GM10248 (cell line): Measurements from ENCODE around the gene IVD.

Source experiments
- CTCF ChIA-PET: fragments of 300-600 bp; sonication (Branson Sonifier 250); formaldehyde crosslinking; extraction: SDS; loops from one replicate; lab custom pipeline; 2021; ENCODE audit warnings: antibody characterized with exemption; lab: Yijun Ruan, JAX
- POLR2A ChIA-PET: fragments of 350-650 bp; sonication (Branson Sonifier 250); formaldehyde crosslinking; extraction: SDS; loops from one replicate; lab custom pipeline; 2020; ENCODE audit warnings: antibody characterized with exemption; lab: Yijun Ruan, JAX
- DNase-seq: peaks from one replicate; pipeline ENCODE4 v3.0.0; 2012; ENCODE audit errors: extremely low spot score
- CTCF ChIP-seq: IDR thresholded peaks from 2 replicates; pipeline ENCODE4 v1.5.1; 2012; ENCODE audit warnings: mild to moderate bottlenecking, low read depth; ENCODE audit errors: extremely low read depth, missing control alignments, control extremely low read depth

The IVD gene

GRCh38 chr15:40435023-40435709 is 29.6 kb downstream of the IVD start:
- DNase-seq = no peak
- CTCF ChIA-PET = interaction anchor here (0.7 to 2.0 kb wide), 7 partner anchors 13 to 156 kb away, joined by 3 to 12 read pairs (median 4); no protein-coding TSS in a partner anchor
- POLR2A ChIA-PET = no interaction called here
- TF ChIP-seq CTCF = no peak

GRCh38 chr15:40435710-40436089 is 30.1 kb downstream of the IVD start:
- ChIA-PET CTCF (interaction anchor here (0.7 to 2.0 kb wide), 6 partner anchors 14 to 156 kb away, joined by 3 to 12 read pairs (median 4); no protein-coding TSS in a partner anchor), POLR2A (no interaction called here)
- no peak for TF ChIP-seq CTCF
- no peak for DNase-seq

GRCh38 chr15:40436116-40436891 is 30.7 kb downstream of the IVD start:
- no peak for TF ChIP-seq CTCF
- POLR2A ChIA-PET = no interaction called here
- CTCF ChIA-PET = interaction anchor here (0.7 to 2.0 kb wide), 5 partner anchors 14 to 157 kb away, joined by 3 to 12 read pairs (median 5); no protein-coding TSS in a partner anchor
- no peak for DNase-seq

GRCh38 chr15:40436892-40437751 is 31.5 kb downstream of the IVD start:
- CTCF ChIA-PET = interaction anchor here (1.1 to 1.4 kb wide), 2 partner anchors 14 to 68 kb away, joined by 3 read pairs; no protein-coding TSS in a partner anchor

GRCh38 chr15:40437752-40438687 is 32.4 kb downstream of the IVD start:
- ChIA-PET POLR2A (no interaction called here), CTCF (interaction anchor here (1.1 to 4.0 kb wide), 3 partner anchors 15 to 100 kb away, joined by 3 to 16 read pairs (median 3); no protein-coding TSS in a partner anchor)
- DNase-seq = no peak
- no peak for TF ChIP-seq CTCF

More at GRCh38 chr15:40436892-40437751, 31.5 kb downstream of the IVD start:
- no peak for DNase-seq
- POLR2A ChIA-PET = no interaction called here
- TF ChIP-seq CTCF = no peak
